IMR-90 (cell line): ENCODE measurements around the gene TBC1D16.

Source experiments
- CEBPB ChIP-seq: IDR thresholded peaks from 2 replicates; pipeline ENCODE4 v1.6.1; 2012; ENCODE audit warnings: low read depth, low read length, improper control_type of control experiment
- CTCF ChIP-seq: conservative IDR thresholded peaks from 2 replicates; pipeline ENCODE4 v1.5.1; 2012; ENCODE audit warnings: mild to moderate bottlenecking, low read depth, low read length, improper control_type of control experiment
- ELK1 ChIP-seq: fragments of 150-350 bp; IDR thresholded peaks from 2 replicates; pipeline ENCODE4 v1.6.1; 2016; ENCODE audit warnings: low read depth, mild to moderate bottlenecking, low read length, moderate library complexity, borderline replicate concordance
- FOS ChIP-seq: fragments of 150-350 bp; IDR thresholded peaks from 2 replicates; pipeline ENCODE4 v1.6.1; 2016; ENCODE audit warnings: low read depth, low read length
- MAFK ChIP-seq: IDR thresholded peaks from 2 replicates; pipeline ENCODE4 v1.6.1; 2012; ENCODE audit warnings: low read depth, low read length, improper control_type of control experiment
- NFE2L2 ChIP-seq: fragments of 150-350 bp; IDR thresholded peaks from 2 replicates; pipeline ENCODE4 v1.6.1; 2016; ENCODE audit warnings: low read depth, mild to moderate bottlenecking, low read length
- POLR2A ChIP-seq: IDR thresholded peaks from 2 replicates; pipeline ENCODE4 v1.6.1; 2012; ENCODE audit warnings: mild to moderate bottlenecking, low read depth, low read length
- RCOR1 ChIP-seq: IDR thresholded peaks from 2 replicates; pipeline ENCODE4 v1.6.1; 2012; ENCODE audit warnings: mild to moderate bottlenecking, low read length, improper control_type of control experiment; ENCODE audit not compliant: insufficient replicate concordance
- RFX5 ChIP-seq: IDR thresholded peaks from 2 replicates; pipeline ENCODE4 v1.8.0; 2012; ENCODE audit warnings: low read depth, mild to moderate bottlenecking, low read length, moderate library complexity
- SMC3 ChIP-seq: fragments of 150-350 bp; IDR thresholded peaks from 2 replicates; pipeline ENCODE4 v1.6.1; 2016; ENCODE audit warnings: low read depth, mild to moderate bottlenecking, antibody characterized with exemption, low read length, moderate library complexity
- USF2 ChIP-seq: fragments of 150-350 bp; IDR thresholded peaks from 2 replicates; pipeline ENCODE4 v1.6.1; 2017; ENCODE audit warnings: mild to moderate bottlenecking, antibody characterized with exemption, low read length, low read depth

GRCh38 chr17:79968116-79968515 is 67.6 kb downstream of the TBC1D16 start:
- TF ChIP-seq CTCF: no peak
- no peak for TF ChIP-seq USF2
- TF ChIP-seq POLR2A: no peak
- no peak for TF ChIP-seq MAFK
- TF ChIP-seq CEBPB: no peak
- no peak for TF ChIP-seq RCOR1
- TF ChIP-seq ELK1: no peak
- no peak for TF ChIP-seq RFX5
- TF ChIP-seq FOS: no peak
- TF ChIP-seq SMC3: no peak
- no peak for TF ChIP-seq NFE2L2
